OCI-LY7 (cell line): ENCODE data around the gene SUSD3. TPM values are rescaled to one million over a fixed set of nuclear protein-coding genes. Genes with fewer than 3 reads are reported as not detected.

ENCODE experiments used
- BruUV-seq: library from RNA; stranded (reverse); fragments of 400-500 nt; replicated peaks from 2 replicates; lab custom pipeline; 2021; lab: Mats Ljungman, UMichigan
- CTCF ChIA-PET: fragments of 300-600 bp; sonication (Branson Sonifier 250); formaldehyde crosslinking; loops from one replicate; lab custom pipeline; 2022; ENCODE audit warnings: antibody characterized with exemption; ENCODE audit not compliant: unreplicated experiment; lab: Charles Lee
- POLR2A ChIA-PET: fragments of 300-600 bp; sonication (Branson Sonifier 250); formaldehyde crosslinking; loops from one replicate; lab custom pipeline; 2022; ENCODE audit warnings: antibody characterized with exemption; lab: Charles Lee
- DNase-seq: peaks from one replicate; pipeline ENCODE4 v3.0.0-alpha.2; 2015; ENCODE audit warnings: low spot score
- H2AFZ ChIP-seq: fragments of 200-600 bp; sonication (generic), shearing (Covaris generic); 2 replicates; pipeline ENCODE4 v1.6.1; 2014; ENCODE audit warnings: mild to moderate bottlenecking, antibody characterized with exemption, low read length, moderate library complexity
- H3K27ac ChIP-seq: fragments of 200-600 bp; sonication (generic); 2 replicates; pipeline ENCODE4 v1.5.1; 2014; ENCODE audit warnings: mixed run types, low read depth, mild to moderate bottlenecking, moderate library complexity, low read length, inconsistent platforms; ENCODE audit not compliant: poor library complexity, severe bottlenecking
- H3K36me3 ChIP-seq: fragments of 200-600 bp; sonication (generic); 2 replicates; pipeline ENCODE4 v1.6.1; 2014; ENCODE audit warnings: mild to moderate bottlenecking, antibody characterized with exemption, low read length, moderate library complexity, mixed read lengths; ENCODE audit not compliant: insufficient read depth
- H3K4me1 ChIP-seq: fragments of 200-600 bp; sonication (generic); 2 replicates; pipeline ENCODE4 v1.5.1; 2014; ENCODE audit warnings: mild to moderate bottlenecking, low read length; ENCODE audit not compliant: insufficient read depth, poor library complexity, severe bottlenecking
- H3K4me2 ChIP-seq: fragments of 200-600 bp; sonication (generic); 2 replicates; pipeline ENCODE4 v1.6.1; 2014; ENCODE audit warnings: mild to moderate bottlenecking, low read length
- H3K4me3 ChIP-seq: fragments of 200-600 bp; sonication (generic); 2 replicates; pipeline ENCODE4 v1.5.1; 2014; ENCODE audit warnings: mild to moderate bottlenecking, low read depth, low read length; ENCODE audit not compliant: poor library complexity, severe bottlenecking
- H3K79me2 ChIP-seq: fragments of 200-600 bp; sonication (generic); 2 replicates; pipeline ENCODE4 v1.6.1; 2016; ENCODE audit warnings: low read depth, mild to moderate bottlenecking, low read length, moderate library complexity, mixed read lengths; ENCODE audit not compliant: insufficient read depth
- H3K9me2 ChIP-seq: fragments of 200-600 bp; sonication (generic); 2 replicates; pipeline ENCODE4 v1.6.1; 2016; ENCODE audit warnings: mild to moderate bottlenecking, low read length, mixed read lengths; ENCODE audit not compliant: insufficient read depth
- H3K9me3 ChIP-seq: fragments of 200-600 bp; sonication (generic); 2 replicates; pipeline ENCODE4 v1.6.1; 2014; ENCODE audit warnings: mild to moderate bottlenecking, mixed run types, low read length, mixed read lengths
- H4K20me1 ChIP-seq: fragments of 200-600 bp; sonication (generic); 2 replicates; pipeline ENCODE4 v1.6.1; 2014; ENCODE audit warnings: mild to moderate bottlenecking, antibody characterized with exemption, low read length, moderate library complexity, mixed read lengths; ENCODE audit not compliant: insufficient read depth
- EZH2phosphoT487 ChIP-seq: fragments of 200-600 bp; sonication (generic); IDR thresholded peaks from 2 replicates; pipeline ENCODE4 v1.6.1; 2018; ENCODE audit warnings: low read depth, borderline replicate concordance, mild to moderate bottlenecking, mixed run types, antibody characterized with exemption, low read length, moderate library complexity, mixed read lengths
- intact Hi-C: fragments of 100-400 bp; cut with micrococcal nuclease; formaldehyde crosslinking; loops from one replicate; pipeline ENCODE4 v1.10.0; 2022; ENCODE audit not compliant: unreplicated experiment
- total RNA-seq, 2 experiments: library from RNA; depleted of rRNA in 1 of 2; stranded (reverse); fragments of >200 nt in 1 of 2; shearing (Covaris generic) in 1 of 2; gene quantifications; 2 replicates each; pipeline ENCODE4 v1.2.3, GENCODE V29; 2014 to 2022
- TF ChIP-seq, protein P1 (sequence below): fragments of 200-600 bp; sonication (generic); conservative IDR thresholded peaks from 2 replicates; pipeline ENCODE4 v1.5.1; 2014; ENCODE audit warnings: mild to moderate bottlenecking, antibody characterized with exemption, low read length, moderate library complexity, mixed read lengths

The SUSD3 gene
- total RNA-seq, 2 experiments from 2014 or later, result 94.1 to 201 TPM

DNA sequence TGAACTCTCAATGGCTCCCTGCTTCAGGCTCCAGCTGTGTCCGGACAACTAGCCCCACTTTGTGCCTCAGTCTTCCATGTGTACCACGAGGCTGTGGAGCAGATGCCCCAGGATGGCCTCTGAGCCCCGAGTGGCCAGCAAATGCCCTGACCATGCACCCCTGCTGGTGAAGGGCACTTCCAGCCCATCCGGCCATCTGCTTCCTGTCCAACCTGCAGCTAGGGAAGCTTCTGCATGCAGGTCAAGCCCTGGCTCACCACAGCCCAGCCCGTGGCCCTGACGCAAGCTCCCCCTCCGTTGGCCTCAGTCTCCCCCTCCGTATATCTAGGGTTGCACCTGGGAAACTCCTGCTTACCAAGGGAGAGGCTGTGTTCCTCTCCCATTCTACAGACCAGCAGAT is 70.8 kb downstream of the SUSD3 start:
- no peak overlapping the region for H3K4me2 ChIP-seq
- POLR2A ChIA-PET, result no interaction called here

DNA sequence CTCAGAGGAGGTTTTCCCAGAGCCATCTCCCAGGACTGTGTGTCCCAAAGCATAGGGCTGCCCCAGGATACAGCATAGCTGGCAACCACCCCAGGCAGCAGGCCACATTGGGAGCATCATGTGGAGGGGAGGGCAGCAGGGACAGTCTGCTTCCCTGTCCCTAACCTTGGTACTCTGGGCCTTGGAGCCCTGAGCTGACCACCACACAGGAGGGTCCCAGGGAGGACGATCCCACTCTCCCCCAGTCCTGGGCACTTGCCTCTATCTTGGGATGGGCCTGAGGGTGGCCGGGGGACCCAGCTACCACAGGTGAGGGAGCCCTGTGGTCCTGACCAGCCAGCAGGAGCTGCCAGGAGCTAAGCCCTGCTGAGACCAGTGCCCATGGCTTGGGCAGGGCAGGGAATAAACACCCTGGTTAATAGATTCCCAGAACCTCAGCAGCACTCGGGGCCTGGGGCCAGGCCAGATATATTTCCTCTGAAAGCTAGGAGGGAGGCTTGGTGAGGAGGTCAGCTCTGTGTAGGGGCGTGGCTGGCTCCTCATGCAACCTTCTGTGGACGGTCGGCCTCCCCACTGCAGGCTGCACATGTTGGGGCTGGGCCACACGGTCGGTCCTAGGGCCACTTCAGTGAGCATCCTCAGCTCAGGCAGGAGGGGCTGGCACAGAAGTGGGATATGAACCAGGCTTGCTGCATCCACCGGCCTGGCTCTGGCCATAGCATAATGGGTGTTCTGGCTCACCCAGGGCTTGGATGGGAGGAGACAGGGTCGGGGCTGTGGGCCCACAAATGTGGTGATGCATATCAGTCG is 71.4 kb downstream of the SUSD3 start:
- POLR2A ChIA-PET, result no interaction called here
- TF ChIP-seq, protein P1, sequence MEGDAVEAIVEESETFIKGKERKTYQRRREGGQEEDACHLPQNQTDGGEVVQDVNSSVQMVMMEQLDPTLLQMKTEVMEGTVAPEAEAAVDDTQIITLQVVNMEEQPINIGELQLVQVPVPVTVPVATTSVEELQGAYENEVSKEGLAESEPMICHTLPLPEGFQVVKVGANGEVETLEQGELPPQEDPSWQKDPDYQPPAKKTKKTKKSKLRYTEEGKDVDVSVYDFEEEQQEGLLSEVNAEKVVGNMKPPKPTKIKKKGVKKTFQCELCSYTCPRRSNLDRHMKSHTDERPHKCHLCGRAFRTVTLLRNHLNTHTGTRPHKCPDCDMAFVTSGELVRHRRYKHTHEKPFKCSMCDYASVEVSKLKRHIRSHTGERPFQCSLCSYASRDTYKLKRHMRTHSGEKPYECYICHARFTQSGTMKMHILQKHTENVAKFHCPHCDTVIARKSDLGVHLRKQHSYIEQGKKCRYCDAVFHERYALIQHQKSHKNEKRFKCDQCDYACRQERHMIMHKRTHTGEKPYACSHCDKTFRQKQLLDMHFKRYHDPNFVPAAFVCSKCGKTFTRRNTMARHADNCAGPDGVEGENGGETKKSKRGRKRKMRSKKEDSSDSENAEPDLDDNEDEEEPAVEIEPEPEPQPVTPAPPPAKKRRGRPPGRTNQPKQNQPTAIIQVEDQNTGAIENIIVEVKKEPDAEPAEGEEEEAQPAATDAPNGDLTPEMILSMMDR, result no peak
- no peak for TF ChIP-seq EZH2phosphoT487
- no peaks in the 10 kb centered on the region for H3K9me3 ChIP-seq
- no peak overlapping the region for H3K4me3 ChIP-seq
- intact Hi-C loops, result no loop called here
- no peak overlapping the region for H3K27ac ChIP-seq
- no peak for DNase-seq
- H3K4me1 ChIP-seq, result peaks cover 25% of the 10 kb centered on the region
- no peak overlapping the region for H2AFZ ChIP-seq
- CTCF ChIA-PET, result no interaction called here
- no peaks in the 10 kb centered on the region for H3K79me2 ChIP-seq
- no peaks in the 10 kb centered on the region for H3K36me3 ChIP-seq
- H3K9me2 ChIP-seq, result no peaks in the 10 kb centered on the region
- BruUV-seq, result no TSS peak
- H3K4me2 ChIP-seq, result no peak overlapping the region
- no peaks in the 10 kb centered on the region for H4K20me1 ChIP-seq

More for the DNA sequence above, 70.8 kb downstream of the SUSD3 start:
- H3K27ac ChIP-seq, result no peak overlapping the region
- no peak overlapping the region for H2AFZ ChIP-seq
- H3K9me3 ChIP-seq, result no peaks in the 10 kb centered on the region
- H4K20me1 ChIP-seq, result no peaks in the 10 kb centered on the region
- no TSS peak for BruUV-seq
- CTCF ChIA-PET, result no interaction called here
- intact Hi-C loops, result no loop called here
- TF ChIP-seq EZH2phosphoT487, result no peak
- TF ChIP-seq, protein P1, result no peak
- H3K4me3 ChIP-seq, result no peak overlapping the region
- no peaks in the 10 kb centered on the region for H3K79me2 ChIP-seq
- no peak for DNase-seq
- H3K36me3 ChIP-seq, result no peaks in the 10 kb centered on the region
- H3K4me1 ChIP-seq, result peaks cover 19% of the 10 kb centered on the region
- H3K9me2 ChIP-seq, result no peaks in the 10 kb centered on the region

DNA sequence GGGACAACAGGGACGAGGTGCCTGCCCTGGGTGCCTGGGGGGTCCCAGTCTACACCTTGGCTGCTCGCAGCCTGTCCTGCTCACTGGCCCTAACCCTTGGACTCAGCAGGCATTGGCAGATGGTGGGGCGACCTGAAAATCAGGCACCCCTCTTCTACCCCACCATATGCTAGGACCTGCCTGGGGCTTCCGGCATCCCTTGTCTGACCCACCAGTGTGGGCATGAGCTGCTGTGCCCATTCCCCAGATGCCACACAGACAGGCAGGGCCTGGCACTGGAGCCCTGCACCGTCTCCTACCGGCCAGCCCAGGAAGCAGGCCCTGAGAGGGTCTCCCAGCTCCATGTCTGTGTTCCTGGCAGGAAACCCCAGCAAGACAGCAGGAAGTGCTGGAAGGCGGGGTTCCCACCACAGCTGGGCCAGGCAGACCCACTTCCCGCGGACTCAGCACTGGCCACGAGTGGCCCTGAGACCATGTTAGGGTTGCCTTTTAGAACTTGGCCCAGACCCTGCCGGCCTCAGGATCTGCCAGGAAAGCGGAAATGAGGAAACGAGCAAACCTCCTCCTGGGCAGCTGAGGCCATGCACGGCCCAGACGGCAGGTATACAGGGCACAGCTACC is 72.5 kb downstream of the SUSD3 start:
- CTCF ChIA-PET, result no interaction called here
- Histone ChIP-seq H4K20me1 (no peaks in the 10 kb centered on the region), H3K4me1 (peaks cover 26% of the 10 kb centered on the region), H3K4me2 (no peak overlapping the region), H3K9me3 (no peaks in the 10 kb centered on the region), H3K36me3 (no peaks in the 10 kb centered on the region), H3K79me2 (no peaks in the 10 kb centered on the region), H3K4me3 (no peak overlapping the region), H2AFZ (no peak overlapping the region), H3K27ac (no peak overlapping the region), H3K9me2 (no peaks in the 10 kb centered on the region)
- DNase-seq, result no peak
- no TSS peak for BruUV-seq
- intact Hi-C loops, result no loop called here
- POLR2A ChIA-PET, result no interaction called here
- TF ChIP-seq, protein P1, result no peak
- TF ChIP-seq EZH2phosphoT487, result no peak
